Adipocyte (in vitro differentiated cells): ENCODE results near the gene MED14.

Experiments
- DNase-seq: peaks from one replicate; pipeline ENCODE4 v3.0.0-alpha.2; 2015; ENCODE audit warnings: low read depth
- H3K27me3 ChIP-seq: replicated peaks from 2 replicates; pipeline ENCODE4 v1.7.0; 2013; ENCODE audit warnings: mild to moderate bottlenecking, low read length, moderate library complexity; ENCODE audit not compliant: control insufficient read depth, insufficient read depth
- H3K36me3 ChIP-seq: 2 replicates; pipeline ENCODE4 v1.7.0; 2013; ENCODE audit warnings: low read length, mild to moderate bottlenecking, moderate library complexity; ENCODE audit not compliant: control insufficient read depth, insufficient read depth, severe bottlenecking
- H3K4me1 ChIP-seq: 2 replicates; pipeline ENCODE4 v1.7.0; 2013; ENCODE audit warnings: mild to moderate bottlenecking, low read length, moderate library complexity; ENCODE audit not compliant: control insufficient read depth, insufficient read depth
- H3K4me3 ChIP-seq: 2 replicates; pipeline ENCODE4 v1.7.0; 2013; ENCODE audit warnings: mild to moderate bottlenecking, low read length, moderate library complexity
- H3K9ac ChIP-seq: 2 replicates; pipeline ENCODE4 v1.7.0; 2013; ENCODE audit warnings: mild to moderate bottlenecking, low read length, moderate library complexity
- H3K9me3 ChIP-seq: 2 replicates; pipeline ENCODE4 v1.7.0; 2013; ENCODE audit warnings: mild to moderate bottlenecking, low read length, moderate library complexity; ENCODE audit not compliant: control insufficient read depth

Gene MED14

DNA sequence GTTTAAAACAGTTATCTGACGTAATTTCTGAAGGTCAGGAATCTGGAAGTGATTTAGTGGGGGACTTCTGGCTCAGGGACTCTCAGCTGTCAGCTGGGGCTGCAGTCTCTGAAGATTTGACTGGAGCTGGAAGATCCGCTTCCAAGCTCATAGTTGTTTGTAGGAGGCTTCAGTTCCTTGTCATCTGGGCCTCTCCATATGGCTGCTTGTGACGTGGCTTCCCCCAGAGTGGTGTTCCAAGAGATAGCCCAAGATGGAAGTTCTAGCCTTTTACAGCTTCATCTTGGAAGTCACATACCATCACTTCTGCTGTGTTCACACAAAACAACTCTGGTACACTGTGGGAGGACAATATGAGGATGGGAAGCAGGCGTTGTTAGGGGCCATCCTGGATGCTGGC, 110.0 kb downstream of the MED14 start:
- H3K4me1 ChIP-seq = peaks cover 10% of the 10 kb centered on the region
- H3K36me3 ChIP-seq = peaks cover 26% of the 10 kb centered on the region
- no peak for DNase-seq
- H3K4me3 ChIP-seq = no peak overlapping the region
- H3K9ac ChIP-seq = no peak overlapping the region
- H3K27me3 ChIP-seq = peaks cover 21% of the 10 kb centered on the region
- H3K9me3 ChIP-seq = no peaks in the 10 kb centered on the region

DNA sequence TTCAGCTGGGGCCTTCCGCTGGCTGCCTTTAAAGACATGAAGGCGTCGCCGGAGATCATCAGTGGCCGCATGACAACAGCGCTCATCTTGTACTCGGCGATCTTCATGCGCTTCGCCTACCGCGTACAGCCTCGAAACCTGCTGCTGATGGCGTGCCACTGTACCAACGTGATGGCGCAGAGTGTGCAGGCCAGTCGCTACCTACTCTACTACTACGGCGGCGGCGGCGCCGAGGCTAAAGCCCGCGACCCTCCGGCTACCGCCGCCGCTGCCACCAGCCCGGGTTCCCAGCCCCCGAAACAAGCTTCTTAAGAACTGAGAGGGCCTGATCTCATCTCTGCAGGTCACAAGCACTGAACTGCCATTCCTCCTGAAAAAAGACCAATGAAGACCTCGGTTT, 111.7 kb downstream of the MED14 start:
- no peak overlapping the region for H3K9ac ChIP-seq
- H3K36me3 ChIP-seq = peaks cover 12% of the 10 kb centered on the region
- H3K27me3 ChIP-seq = peaks cover 21% of the 10 kb centered on the region
- peaks cover 7% of the 10 kb centered on the region for H3K4me1 ChIP-seq
- DNase-seq = no peak
- no peak overlapping the region for H3K4me3 ChIP-seq
- no peaks in the 10 kb centered on the region for H3K9me3 ChIP-seq

DNA sequence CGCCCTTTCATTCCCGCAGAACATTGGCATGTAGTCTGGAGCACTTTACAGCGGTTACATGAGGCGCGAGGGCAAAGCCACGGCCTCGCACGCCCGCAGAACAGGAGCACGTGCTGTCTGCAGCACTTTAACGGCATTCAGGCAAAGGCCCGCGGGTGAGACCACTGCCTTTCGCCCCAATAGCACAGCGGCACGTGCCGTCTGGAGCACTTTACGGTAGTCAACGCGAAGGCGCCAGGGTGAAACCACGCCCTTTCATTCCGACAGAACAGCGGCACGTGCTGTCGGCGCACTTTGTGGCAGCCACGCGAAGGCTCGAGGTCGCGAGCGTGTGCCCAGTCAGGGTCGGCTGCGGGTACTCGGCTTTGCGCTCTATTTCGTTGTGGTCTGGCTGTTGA, 112.2 kb downstream of the MED14 start, which contains the start of gene MPC1L:
TSS of gene MPC1L (plus strand) at position 290 of the 398 bp plus-strand sequence. CDS start 138 bp downstream, outside the sequence.
- H3K36me3 ChIP-seq = peaks cover 9% of the 10 kb centered on the region
- DNase-seq = no peak
- no peak within 1 kb of the TSS for H3K4me3 ChIP-seq
- H3K27me3 ChIP-seq = peaks cover 22% of the 10 kb centered on the region
- H3K9me3 ChIP-seq = no peaks in the 10 kb centered on the region
- peaks cover 3% of the 10 kb centered on the region for H3K4me1 ChIP-seq
- H3K9ac ChIP-seq = no peak within 1 kb of the TSS

DNA sequence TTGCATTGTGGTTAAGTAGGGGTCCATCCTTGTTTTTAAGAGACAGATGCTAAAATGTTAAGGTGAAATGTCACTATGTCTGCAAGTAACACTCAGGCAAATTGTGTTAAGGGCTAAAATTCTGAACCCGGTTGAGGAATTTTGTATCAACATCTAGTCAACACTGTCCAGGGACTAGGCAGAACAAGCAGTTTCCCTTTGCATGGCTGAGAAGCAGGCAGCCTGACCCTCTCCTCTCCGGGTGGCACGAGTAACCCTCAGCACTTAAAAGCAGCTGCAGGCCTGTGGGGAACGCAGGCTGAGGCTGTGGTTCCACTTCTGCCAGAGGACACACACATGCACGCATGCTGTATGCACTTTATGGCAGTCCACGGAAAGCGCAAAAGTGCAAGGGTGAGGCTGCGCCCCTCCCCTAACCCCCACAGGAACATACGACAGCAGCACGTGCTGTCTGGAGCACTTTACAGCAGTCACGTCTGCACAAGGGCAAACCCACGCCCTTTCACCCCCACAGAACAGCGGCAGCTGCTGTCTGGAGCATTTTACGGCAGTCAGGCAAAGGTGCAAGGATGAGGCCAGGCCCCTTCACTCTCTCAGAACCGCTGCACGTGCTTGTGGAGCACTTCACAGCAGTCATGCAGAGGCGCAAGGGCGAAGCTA, 112.7 kb downstream of the MED14 start:
- H3K9me3 ChIP-seq = no peaks in the 10 kb centered on the region
- no peak for DNase-seq
- peaks cover 4% of the 10 kb centered on the region for H3K36me3 ChIP-seq
- H3K27me3 ChIP-seq = peaks cover 27% of the 10 kb centered on the region
- no peak overlapping the region for H3K9ac ChIP-seq
- H3K4me1 ChIP-seq = peaks cover 3% of the 10 kb centered on the region
- H3K4me3 ChIP-seq = no peak overlapping the region

DNA sequence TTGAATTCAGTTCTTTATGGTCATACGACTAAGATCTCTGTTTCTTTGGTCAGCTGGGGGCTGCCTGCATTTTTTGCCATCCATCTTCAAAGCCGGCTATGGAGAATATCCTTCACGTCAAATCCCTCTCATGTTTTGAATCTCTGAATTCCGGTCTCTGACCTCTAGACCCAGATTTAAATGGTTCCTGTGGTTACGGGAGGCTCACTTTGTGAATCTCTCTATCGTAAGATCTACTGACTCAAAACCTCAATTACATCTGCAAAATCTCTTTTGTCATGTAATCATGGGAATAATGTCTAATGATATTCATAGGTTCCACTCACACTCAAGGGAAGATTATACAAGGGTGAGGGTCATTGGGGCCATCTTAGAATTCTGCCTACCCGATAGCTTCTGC, 117.8 kb downstream of the MED14 start:
- Histone ChIP-seq H3K27me3 (peaks cover 23% of the 10 kb centered on the region), H3K4me1 (no peaks in the 10 kb centered on the region), H3K4me3 (no peak overlapping the region), H3K9ac (no peak overlapping the region), H3K9me3 (no peaks in the 10 kb centered on the region), H3K36me3 (no peaks in the 10 kb centered on the region)
- DNase-seq = no peak

DNA sequence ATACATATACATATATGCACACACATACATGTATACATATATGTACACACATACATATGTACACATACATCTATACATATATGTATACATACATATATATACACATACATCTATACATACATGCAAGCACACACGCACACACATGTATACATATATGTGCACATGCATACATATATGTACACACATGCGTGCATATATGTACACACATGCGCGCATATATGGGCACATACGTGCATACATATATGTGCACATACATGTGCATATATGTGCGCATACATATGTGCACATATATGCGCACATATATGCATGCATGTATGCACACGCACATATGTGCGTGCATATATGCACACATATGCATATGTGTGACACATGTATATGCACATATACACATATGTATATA, 119.4 kb downstream of the MED14 start:
- Histone ChIP-seq H3K4me1 (no peaks in the 10 kb centered on the region), H3K9me3 (no peaks in the 10 kb centered on the region), H3K9ac (no peak overlapping the region), H3K27me3 (peaks cover 12% of the 10 kb centered on the region), H3K36me3 (no peaks in the 10 kb centered on the region), H3K4me3 (no peak overlapping the region)
- DNase-seq = no peak

DNA sequence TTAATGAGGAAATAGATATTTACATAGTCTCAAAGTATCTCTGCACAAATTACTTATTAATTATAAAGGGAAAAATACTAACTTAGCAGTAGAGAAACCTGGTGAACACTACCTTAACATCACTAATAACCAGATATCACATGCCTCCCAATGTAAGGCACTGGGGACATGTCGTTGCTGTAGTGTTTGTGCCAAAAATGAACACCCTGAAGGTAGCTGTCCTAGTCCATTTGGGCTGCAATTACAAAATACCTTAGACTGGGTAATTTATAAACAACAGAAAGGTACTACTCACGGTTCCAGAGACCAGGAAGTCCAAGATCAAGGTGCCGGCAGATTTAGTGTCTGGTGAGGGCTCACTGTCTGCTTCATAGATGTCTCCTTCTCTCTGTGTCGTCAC, 122.8 kb downstream of the MED14 start:
- Histone ChIP-seq H3K9me3 (no peaks in the 10 kb centered on the region), H3K36me3 (no peaks in the 10 kb centered on the region), H3K4me3 (no peak overlapping the region), H3K27me3 (peaks cover 13% of the 10 kb centered on the region), H3K9ac (no peak overlapping the region), H3K4me1 (no peaks in the 10 kb centered on the region)
- DNase-seq = no peak

DNA sequence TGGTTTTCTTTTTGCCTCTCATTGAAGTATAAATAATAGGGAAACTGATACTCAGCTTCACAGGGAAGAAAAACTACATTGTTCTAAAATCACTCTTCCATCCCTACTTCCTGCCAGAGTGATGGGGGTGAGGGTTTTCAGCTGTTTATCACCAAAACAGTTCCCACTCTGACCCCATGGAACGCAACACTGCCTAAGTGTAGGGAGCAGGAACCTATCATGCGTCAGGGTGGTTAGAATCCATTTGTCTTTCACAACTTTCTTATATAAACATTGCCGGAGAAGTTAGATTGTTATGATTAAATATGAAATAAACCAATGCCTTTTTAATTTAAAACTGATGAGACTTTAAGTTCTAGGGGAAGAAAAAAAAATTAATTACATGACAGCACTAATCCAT, 128.0 kb downstream of the MED14 start:
- H3K9ac ChIP-seq = no peak overlapping the region
- H3K36me3 ChIP-seq = peaks cover 18% of the 10 kb centered on the region
- H3K9me3 ChIP-seq = no peaks in the 10 kb centered on the region
- no peaks in the 10 kb centered on the region for H3K4me1 ChIP-seq
- no peak overlapping the region for H3K4me3 ChIP-seq
- peaks cover 15% of the 10 kb centered on the region for H3K27me3 ChIP-seq
- DNase-seq = no peak

DNA sequence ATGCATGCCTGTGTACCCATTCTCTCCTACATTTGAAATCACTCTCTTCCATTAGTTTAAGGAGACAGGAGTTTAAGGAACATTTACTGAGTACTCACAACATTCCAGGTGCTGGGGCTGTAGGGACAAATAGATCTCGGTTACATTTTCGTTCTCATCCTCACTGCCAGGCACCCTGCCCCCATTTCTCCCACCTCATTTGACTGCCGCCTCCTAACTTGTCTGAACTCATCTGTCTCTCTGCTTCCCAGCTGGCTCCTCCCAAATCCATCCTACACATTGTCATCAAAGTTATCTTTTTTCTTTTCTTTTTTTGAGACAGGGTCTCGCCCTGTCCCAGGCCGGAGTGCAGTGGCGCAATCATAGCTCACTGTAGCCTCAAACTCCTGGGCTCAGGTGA, 131.9 kb downstream of the MED14 start:
- Histone ChIP-seq H3K9me3 (no peaks in the 10 kb centered on the region), H3K36me3 (peaks cover 46% of the 10 kb centered on the region), H3K4me3 (no peak overlapping the region), H3K9ac (no peak overlapping the region), H3K4me1 (no peaks in the 10 kb centered on the region), H3K27me3 (peaks cover 14% of the 10 kb centered on the region)
- DNase-seq = no peak
